ENCODE data around the gene MAP3K2.

GRCh38 chr2:127429291-127429690 is 41.5 kb upstream of the MAP3K2 start:
- TF ChIP-seq, protein P1, sequence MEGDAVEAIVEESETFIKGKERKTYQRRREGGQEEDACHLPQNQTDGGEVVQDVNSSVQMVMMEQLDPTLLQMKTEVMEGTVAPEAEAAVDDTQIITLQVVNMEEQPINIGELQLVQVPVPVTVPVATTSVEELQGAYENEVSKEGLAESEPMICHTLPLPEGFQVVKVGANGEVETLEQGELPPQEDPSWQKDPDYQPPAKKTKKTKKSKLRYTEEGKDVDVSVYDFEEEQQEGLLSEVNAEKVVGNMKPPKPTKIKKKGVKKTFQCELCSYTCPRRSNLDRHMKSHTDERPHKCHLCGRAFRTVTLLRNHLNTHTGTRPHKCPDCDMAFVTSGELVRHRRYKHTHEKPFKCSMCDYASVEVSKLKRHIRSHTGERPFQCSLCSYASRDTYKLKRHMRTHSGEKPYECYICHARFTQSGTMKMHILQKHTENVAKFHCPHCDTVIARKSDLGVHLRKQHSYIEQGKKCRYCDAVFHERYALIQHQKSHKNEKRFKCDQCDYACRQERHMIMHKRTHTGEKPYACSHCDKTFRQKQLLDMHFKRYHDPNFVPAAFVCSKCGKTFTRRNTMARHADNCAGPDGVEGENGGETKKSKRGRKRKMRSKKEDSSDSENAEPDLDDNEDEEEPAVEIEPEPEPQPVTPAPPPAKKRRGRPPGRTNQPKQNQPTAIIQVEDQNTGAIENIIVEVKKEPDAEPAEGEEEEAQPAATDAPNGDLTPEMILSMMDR (IDR thresholded peaks at IDR 0.05) = no peak
- no peak for TF ChIP-seq POLR2A (IDR thresholded peaks at IDR 0.05)
